HG02571 (cell line): Measurements from ENCODE around the gene UGT2B7.
"Not testable (repeated sequence)": the region's sequence is repeated elsewhere in the genome, so short reads cannot be mapped to it uniquely, and the experiment has no call there.

ENCODE experiments used
- ATAC-seq: cut with Tn5 transposase; IDR thresholded peaks from one replicate; pipeline ENCODE4 v1.9.1; 2021; ENCODE audit warnings: mild to moderate bottlenecking, moderate library complexity; ENCODE audit not compliant: unreplicated experiment

Gene UGT2B7

GRCh38 chr4:69096111-69096656, at the start of gene UGT2B7:
Gene UGT2B7 (plus strand): TSS chr4:69096474. CDS start chr4:69096521, 47 bp downstream.
- ATAC-seq: no peak

- no peak for ATAC-seq
Measured at GRCh38 chr4:69049860-69050259, 46.4 kb upstream of the UGT2B7 start.

- ATAC-seq: not testable (repeated sequence)
Measured at GRCh38 chr4:69050853-69051575, 45.3 kb upstream of the UGT2B7 start.

DNA sequence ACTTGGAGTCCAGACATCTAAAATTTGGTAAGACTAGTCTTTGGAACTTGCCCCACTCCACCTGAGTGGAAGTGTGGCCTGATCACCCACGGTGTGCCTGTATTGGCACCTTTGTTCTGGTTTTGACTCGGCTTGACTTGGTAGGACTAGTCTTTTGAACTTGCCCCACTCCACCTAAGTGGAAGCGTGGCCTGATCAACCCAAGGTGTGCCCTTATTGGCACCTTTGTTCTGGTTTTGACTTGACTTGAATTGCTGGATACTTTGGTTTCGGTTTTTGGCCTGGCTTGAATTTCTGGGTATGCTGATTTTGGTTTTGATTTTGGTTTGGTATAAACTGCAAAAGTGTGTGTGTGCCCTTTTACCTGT, 44.7 kb upstream of the UGT2B7 start:
- ATAC-seq: no peak

- ATAC-seq: not testable (repeated sequence)
Measured at GRCh38 chr4:69053309-69053885, 42.9 kb upstream of the UGT2B7 start.

- ATAC-seq: not testable (repeated sequence)
Measured at GRCh38 chr4:69054033-69054432, 42.2 kb upstream of the UGT2B7 start.

- no peak for ATAC-seq
Measured at GRCh38 chr4:69054578-69055200, 41.6 kb upstream of the UGT2B7 start.

DNA sequence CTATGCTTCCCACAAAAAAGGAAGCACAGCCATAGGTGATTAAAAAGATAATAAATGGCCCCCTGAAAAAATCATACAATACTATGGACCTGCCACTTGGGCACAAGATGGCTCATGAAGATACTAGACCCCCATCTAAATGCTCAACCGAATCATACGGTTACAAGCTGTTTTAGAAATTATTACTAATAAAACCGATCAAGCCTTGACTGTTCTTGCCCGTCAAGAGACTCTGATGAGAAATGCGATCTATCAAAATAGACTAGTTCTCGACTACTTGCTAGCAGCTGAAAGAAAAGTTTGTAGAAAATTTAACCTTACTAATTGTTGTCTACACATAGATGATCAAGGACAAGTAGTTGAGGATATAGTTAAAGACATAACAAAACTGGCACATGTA, 40.1 kb upstream of the UGT2B7 start:
- no peak for ATAC-seq

- no peak for ATAC-seq
Measured at GRCh38 chr4:69056921-69057550, 39.2 kb upstream of the UGT2B7 start.

DNA sequence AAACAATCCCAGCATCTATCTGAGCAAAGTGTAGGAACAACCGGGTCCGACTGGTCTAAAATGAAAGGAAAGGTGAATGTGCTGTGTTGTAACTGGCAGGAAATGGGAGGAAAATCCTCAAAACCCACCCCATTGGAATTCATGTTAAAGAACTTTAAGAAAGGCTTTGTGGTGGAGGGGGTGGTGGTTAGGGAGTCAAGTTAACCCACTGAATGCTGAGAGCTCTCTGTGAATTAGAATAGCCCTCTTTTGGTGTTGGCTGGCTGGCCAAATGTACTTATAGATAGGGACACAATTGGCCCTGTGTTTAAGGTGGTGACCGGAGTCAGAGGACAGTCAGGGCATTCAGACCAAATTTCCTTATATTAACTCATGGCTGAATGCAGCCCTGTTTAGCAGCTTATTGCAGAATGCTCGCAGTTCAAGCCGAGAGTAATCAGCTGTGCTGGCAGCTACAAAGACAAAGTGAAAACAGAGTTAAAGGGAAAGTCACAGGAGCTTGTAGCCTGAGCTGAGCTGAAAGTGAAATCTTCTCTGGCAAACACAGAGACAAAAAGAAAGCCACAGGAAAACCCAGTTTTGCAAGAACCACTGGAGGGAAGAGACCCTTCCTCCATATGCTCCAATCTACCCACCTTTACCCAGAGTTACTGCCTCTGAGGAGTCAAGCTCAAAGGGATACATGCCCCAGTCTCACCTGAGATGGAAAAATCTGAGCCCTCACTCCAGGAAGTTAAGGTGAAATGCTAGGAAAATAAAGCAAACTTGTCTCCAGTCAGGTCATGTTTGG, 38.5 kb upstream of the UGT2B7 start:
- peak; percentile 76 for ATAC-seq

DNA sequence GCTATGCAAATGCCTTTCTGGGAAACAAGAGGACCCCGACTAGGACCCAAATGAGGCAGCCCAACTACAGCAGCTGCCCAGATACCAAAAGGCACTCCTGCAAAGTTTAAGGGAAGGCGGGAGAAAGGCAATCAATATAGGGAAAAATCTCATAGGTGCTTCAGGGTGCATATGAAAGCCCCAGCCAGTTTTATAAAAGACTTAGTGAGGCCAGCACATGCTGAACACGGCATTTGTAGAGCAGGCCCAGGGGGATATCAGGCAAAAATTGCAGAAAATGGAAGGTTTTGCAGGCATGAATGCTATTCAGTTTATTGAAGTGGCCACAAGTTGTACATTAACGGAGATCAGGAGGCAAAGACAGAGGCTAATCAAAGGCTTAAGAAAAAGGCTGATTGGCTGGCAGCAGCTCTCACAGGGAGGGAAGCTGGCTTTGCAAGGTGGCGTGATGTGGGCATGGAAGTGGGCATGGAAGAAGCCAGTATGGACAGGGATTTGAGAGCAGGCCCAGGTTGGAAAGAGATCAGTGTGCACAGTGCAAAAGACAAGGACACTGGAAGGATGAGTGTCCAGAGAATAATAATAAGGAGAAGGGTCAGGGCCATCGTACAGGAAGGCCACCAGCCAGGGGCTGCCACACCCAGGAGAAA, 37.7 kb upstream of the UGT2B7 start:
- ATAC-seq: no peak

- ATAC-seq: no peak
Measured at GRCh38 chr4:69060651-69061308, 35.5 kb upstream of the UGT2B7 start.

- ATAC-seq: no peak
Measured at GRCh38 chr4:69064391-69064790, 31.9 kb upstream of the UGT2B7 start.

DNA sequence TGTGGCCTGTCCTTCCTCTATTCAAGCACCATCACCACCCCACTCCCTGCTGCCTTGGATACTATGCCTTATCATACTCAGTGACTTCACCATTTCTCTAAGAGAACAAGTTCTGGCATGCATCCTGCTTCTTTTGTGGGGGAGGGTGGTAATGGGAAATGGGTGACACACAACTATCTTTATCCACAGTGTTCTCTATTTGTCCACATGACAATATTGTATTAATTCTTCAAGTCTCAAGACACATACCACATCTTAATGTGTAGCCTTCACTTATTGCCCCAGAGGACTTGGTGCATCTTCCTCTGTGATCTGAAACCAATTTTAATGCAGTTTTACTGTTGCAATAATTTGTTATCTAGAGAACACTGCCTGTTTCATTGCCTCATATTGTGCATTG, 29.3 kb upstream of the UGT2B7 start:
- ATAC-seq: no peak

DNA sequence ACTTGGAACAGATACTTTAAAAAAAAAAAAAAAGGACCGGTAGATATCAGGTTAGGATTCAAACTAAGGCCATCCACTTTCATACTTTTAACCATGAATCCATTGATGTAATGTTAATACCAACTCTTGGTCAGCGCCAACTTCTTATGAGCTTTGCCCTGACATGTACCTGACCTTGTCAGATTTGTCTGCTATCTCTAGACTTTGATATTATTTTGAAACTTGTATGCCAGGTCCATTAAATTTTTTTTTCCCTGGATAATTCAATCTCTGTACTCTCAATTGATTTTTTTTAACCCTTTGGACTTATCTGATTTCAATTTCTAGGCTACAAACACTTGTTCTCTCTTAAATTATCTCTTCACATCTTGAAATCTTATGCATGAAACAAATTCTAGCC, 27.2 kb upstream of the UGT2B7 start:
- no peak for ATAC-seq

DNA sequence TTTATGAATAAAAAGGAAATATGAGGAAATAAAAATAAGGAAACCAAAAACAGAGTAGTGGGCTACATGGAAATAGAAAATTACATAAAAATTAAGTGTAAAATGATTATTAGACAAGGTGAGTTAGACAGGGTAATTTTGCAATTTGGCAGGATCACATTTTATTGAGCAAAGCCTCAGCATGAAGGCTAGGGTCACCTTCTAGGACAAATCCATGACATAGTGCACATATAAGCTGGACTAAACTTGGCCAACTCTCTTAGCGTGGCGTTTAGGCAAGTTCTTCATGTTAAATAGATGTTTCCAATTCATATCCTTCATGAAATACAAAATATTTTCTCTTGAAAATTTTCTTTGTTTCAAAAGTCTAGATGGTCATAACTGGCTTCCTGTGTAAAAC, 25.7 kb upstream of the UGT2B7 start:
- no peak for ATAC-seq

- no peak for ATAC-seq
Measured at GRCh38 chr4:69071286-69071685, 25.0 kb upstream of the UGT2B7 start.

GRCh38 chr4:69073375-69073774, 22.9 kb upstream of the UGT2B7 start:
- ATAC-seq: no peak

DNA sequence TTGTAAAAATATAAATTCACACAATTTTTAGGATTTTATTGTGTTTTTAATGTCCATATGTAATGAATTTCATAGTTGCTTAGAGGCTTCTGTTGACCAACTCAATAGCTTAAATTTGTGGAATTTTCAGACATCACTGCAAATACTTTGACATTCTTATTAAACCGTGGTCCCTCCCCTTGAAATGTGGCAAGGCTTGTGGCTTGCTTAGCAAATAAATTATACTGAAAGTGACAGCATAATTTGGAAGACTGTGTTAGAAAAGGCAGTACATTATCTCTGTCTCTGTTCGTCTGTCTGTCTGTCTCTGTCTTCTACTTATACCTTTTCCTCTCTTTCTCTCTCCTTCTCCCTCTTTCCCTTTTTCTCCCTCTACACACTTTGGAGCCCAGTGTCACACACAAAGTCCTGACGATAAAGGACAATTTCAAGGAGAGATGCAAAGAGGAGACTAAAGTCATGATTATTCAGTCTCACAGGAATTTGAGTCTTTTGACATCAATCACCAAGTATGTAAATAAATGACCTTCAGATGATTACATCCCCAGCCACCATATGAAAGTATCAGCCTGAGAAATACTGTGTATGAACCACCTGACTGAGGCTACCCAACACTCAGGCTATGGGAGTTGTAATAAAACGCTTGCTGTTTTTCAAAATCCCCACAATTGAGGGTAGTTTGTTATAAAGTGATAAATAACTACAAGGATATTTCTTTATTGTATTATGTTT, 21.0 kb upstream of the UGT2B7 start:
- ATAC-seq: no peak
